HS-5 (cell line): Measurements from ENCODE around the gene NOXO1.

ENCODE experiments used
- DNase-seq: peaks from one replicate; pipeline ENCODE4 v3.0.0-alpha.2; 2012; ENCODE audit warnings: low read depth

The NOXO1 gene

GRCh38 chr16:1997494-1998359 is 16.5 kb upstream of the NOXO1 start:
- no peak for DNase-seq

GRCh38 chr16:1993731-1994131 is 12.5 kb upstream of the NOXO1 start:
- no peak for DNase-seq

- no peak for DNase-seq
Measured at GRCh38 chr16:1992704-1993317, 11.5 kb upstream of the NOXO1 start.

GRCh38 chr16:1991948-1992703 is 10.9 kb upstream of the NOXO1 start:
- no peak for DNase-seq

- DNase-seq, result no peak
Measured at GRCh38 chr16:1991588-1991947, 10.3 kb upstream of the NOXO1 start.

GRCh38 chr16:1991135-1991551 is 9.9 kb upstream of the NOXO1 start:
- DNase-seq, result no peak

- DNase-seq, result no peak
Measured at GRCh38 chr16:1990351-1991134, 9.3 kb upstream of the NOXO1 start.

- DNase-seq, result no peak
Measured at GRCh38 chr16:1990101-1990350, 8.8 kb upstream of the NOXO1 start.

- no peak for DNase-seq
Measured at GRCh38 chr16:1989209-1990100, 8.2 kb upstream of the NOXO1 start, which contains the start of gene SYNGR3. Gene SYNGR3, plus strand, starts transcription at chr16:1989970. Its CDS starts 133 bp downstream, at chr16:1990103.

GRCh38 chr16:1987198-1987597 is 5.9 kb upstream of the NOXO1 start:
- no peak for DNase-seq

- no peak for DNase-seq
Measured at GRCh38 chr16:1985466-1986150, 4.3 kb upstream of the NOXO1 start.

- DNase-seq, result no peak
Measured at GRCh38 chr16:1984347-1985225, 3.3 kb upstream of the NOXO1 start.

GRCh38 chr16:1983544-1984346 is 2.5 kb upstream of the NOXO1 start, which contains the start of gene GFER:
Gene GFER, plus strand, starts transcription at chr16:1984193. Its CDS starts 26 bp downstream, at chr16:1984219.
- DNase-seq, result peak; percentile 38

GRCh38 chr16:1982991-1983543 is 1.8 kb upstream of the NOXO1 start:
- DNase-seq, result no peak

GRCh38 chr16:1982013-1982433 is 754 bp upstream of the NOXO1 start:
- no peak for DNase-seq

- DNase-seq, result no peak
Measured at GRCh38 chr16:1980770-1981087, 540 bp downstream of the NOXO1 start.

- no peak for DNase-seq
Measured at GRCh38 chr16:1980030-1980769, 1.1 kb downstream of the NOXO1 start.
